H1 (cell line): ENCODE measurements around the gene FGF3. TPM values are rescaled to one million over a fixed set of nuclear protein-coding genes. Genes with fewer than 3 reads are reported as not detected.

Source experiments
- CTCF ChIA-PET: fragments of 300-600 bp; sonication (Branson Sonifier 250); formaldehyde crosslinking; loops from one replicate; lab custom pipeline; 2021; ENCODE audit not compliant: partially characterized antibody; lab: Charles Lee
- POLR2A ChIA-PET: fragments of 300-600 bp; sonication (Branson Sonifier 250); formaldehyde crosslinking; loops from one replicate; lab custom pipeline; 2021; ENCODE audit warnings: inconsistent platforms; ENCODE audit not compliant: partially characterized antibody; lab: Charles Lee
- DNase-seq, 2 experiments: peaks; one replicate each; pipeline versions ENCODE4 v3.0.0 to v3.0.0-alpha.2; 2010 to 2022; ENCODE audit warnings: low spot score in 2 of 2, low read depth in 1 of 2, mixed read lengths in 1 of 2
- FAIRE-seq: peaks from 2 replicates; lab custom pipeline; 2011; peaks lifted over from hg19 to GRCh38; lab: Jason Lieb, UNC
- H2AFZ ChIP-seq: 2 replicates; pipeline ENCODE4 v1.8.1; 2012; ENCODE audit warnings: low read length, inconsistent platforms
- H2AK5ac ChIP-seq: 2 replicates; pipeline ENCODE4 v1.6.1; 2013; ENCODE audit warnings: low read depth, low read length
- H2BK120ac ChIP-seq: replicated peaks from 2 replicates; pipeline ENCODE3; 2013; ENCODE audit warnings: low read depth, low read length, inconsistent platforms
- H2BK12ac ChIP-seq: 2 replicates; pipeline ENCODE4 v1.6.1; 2013; ENCODE audit warnings: low read depth, low read length
- H2BK15ac ChIP-seq: 2 replicates; pipeline ENCODE4 v1.6.1; 2013; ENCODE audit warnings: low read length
- H2BK20ac ChIP-seq: 2 replicates; pipeline ENCODE4 v1.6.1; 2013; ENCODE audit warnings: low read length
- H2BK5ac ChIP-seq: 2 replicates; pipeline ENCODE4 v1.6.1; 2013; ENCODE audit warnings: low read depth, low read length
- H3K14ac ChIP-seq: 2 replicates; pipeline ENCODE4 v1.6.1; 2013; ENCODE audit warnings: inconsistent platforms; ENCODE audit not compliant: insufficient read length
- H3K18ac ChIP-seq: 2 replicates; pipeline ENCODE4 v1.6.1; 2013; ENCODE audit warnings: low read length; ENCODE audit errors: extremely low read depth
- H3K23ac ChIP-seq: 2 replicates; pipeline ENCODE4 v1.6.1; 2013; ENCODE audit warnings: inconsistent platforms; ENCODE audit not compliant: insufficient read length
- H3K23me2 ChIP-seq: 2 replicates; pipeline ENCODE4 v1.6.1; 2013; ENCODE audit warnings: low read depth, low read length
- H3K27ac ChIP-seq: 2 replicates; pipeline ENCODE4 v1.6.1; 2011; ENCODE audit warnings: low read depth, low read length, inconsistent platforms
- H3K27me3 ChIP-seq, 4 experiments: replicated peaks in 1 of 4; 1 replicate in 1 of 4; 2 replicates in 3 of 4; pipeline versions ENCODE4 v1.6.1 to v1.8.1; 2011 to 2013; ENCODE audit warnings: low read length in 3 of 4, mild to moderate bottlenecking in 3 of 4, inconsistent platforms in 2 of 4, mixed read lengths in 2 of 4, moderate library complexity in 1 of 4; ENCODE audit not compliant: control insufficient read depth in 3 of 4, insufficient read depth in 3 of 4; ENCODE audit errors: extremely low read depth in 1 of 4
- H3K36me3 ChIP-seq, 4 experiments: 2 replicates each; pipeline versions ENCODE4 v1.6.1 to v1.8.1; 2011 to 2013; ENCODE audit warnings: mild to moderate bottlenecking in 4 of 4, low read length in 3 of 4, moderate library complexity in 2 of 4, control low read depth in 1 of 4, inconsistent platforms in 1 of 4; ENCODE audit not compliant: insufficient read depth in 4 of 4, control insufficient read depth in 2 of 4
- H3K4ac ChIP-seq: replicated peaks from 2 replicates; pipeline ENCODE3; 2013; ENCODE audit warnings: low read length, low read depth, mixed read lengths, inconsistent platforms; ENCODE audit not compliant: insufficient read length
- H3K4me1 ChIP-seq, 4 experiments: replicated peaks in 1 of 4; 1 replicate in 1 of 4; 2 replicates in 3 of 4; pipeline versions ENCODE4 v1.6.1 to v1.8.1; 2011 to 2013; ENCODE audit warnings: low read length in 3 of 4, inconsistent platforms in 2 of 4, mixed read lengths in 1 of 4; ENCODE audit not compliant: insufficient read depth in 4 of 4, control insufficient read depth in 3 of 4
- H3K4me2 ChIP-seq, 2 experiments: 2 replicates each; pipeline versions ENCODE4 v1.6.1 to v1.8.1; 2011 to 2013; ENCODE audit warnings: low read depth in 2 of 2, low read length in 2 of 2, control low read depth in 1 of 2, inconsistent platforms in 1 of 2, mild to moderate bottlenecking in 1 of 2; ENCODE audit not compliant: insufficient read depth in 1 of 2
- H3K4me3 ChIP-seq, 4 experiments: fragments of 200-600, 300-600 bp in 1 of 4; sonication (generic), shearing (Covaris generic), sonication (Bioruptor Twin) in 1 of 4; 2 replicates each; pipeline versions ENCODE4 v1.5.1 to v1.8.1; 2011 to 2016; ENCODE audit warnings: low read length in 4 of 4, low read depth in 3 of 4, control low read depth in 2 of 4, inconsistent platforms in 2 of 4, mild to moderate bottlenecking in 2 of 4, mixed read lengths in 1 of 4, moderate library complexity in 1 of 4; ENCODE audit not compliant: insufficient read depth in 2 of 4; ENCODE audit errors: extremely low read depth in 1 of 4
- H3K56ac ChIP-seq: replicated peaks from 2 replicates; pipeline ENCODE3; 2013; ENCODE audit warnings: low read depth, mild to moderate bottlenecking, mixed read lengths, low read length, inconsistent platforms; ENCODE audit not compliant: insufficient read length
- H3K79me1 ChIP-seq: 2 replicates; pipeline ENCODE4 v1.6.1; 2013; ENCODE audit warnings: low read depth, low read length, control low read depth
- H3K79me2 ChIP-seq, 2 experiments: 2 replicates each; pipeline versions ENCODE4 v1.6.1 to v1.8.1; 2012 to 2013; ENCODE audit warnings: low read length in 2 of 2, mild to moderate bottlenecking in 2 of 2, inconsistent platforms in 1 of 2; ENCODE audit not compliant: insufficient read depth in 2 of 2, control insufficient read depth in 1 of 2
- H3K9ac ChIP-seq, 4 experiments: replicated peaks in 1 of 4; 1 replicate in 1 of 4; 2 replicates in 3 of 4; pipeline versions ENCODE4 v1.6.1 to v1.8.1; 2011 to 2013; ENCODE audit warnings: low read depth in 3 of 4, low read length in 3 of 4, control low read depth in 2 of 4, mild to moderate bottlenecking in 2 of 4, moderate library complexity in 2 of 4, inconsistent platforms in 1 of 4; ENCODE audit errors: extremely low read depth in 1 of 4
- H3K9me3 ChIP-seq, 2 experiments: 2 replicates each; pipeline versions ENCODE4 v1.6.1 to v1.8.1; 2012 to 2013; ENCODE audit warnings: mild to moderate bottlenecking in 2 of 2, moderate library complexity in 2 of 2, control low read depth in 1 of 2, inconsistent platforms in 1 of 2, low read depth in 1 of 2, low read length in 1 of 2, mixed read lengths in 1 of 2; ENCODE audit not compliant: insufficient read depth in 2 of 2
- H4K20me1 ChIP-seq, 2 experiments: replicated peaks in 1 of 2; 2 replicates each; pipeline versions ENCODE3 to v1.8.1; 2011 to 2013; ENCODE audit warnings: inconsistent platforms in 2 of 2, low read length in 2 of 2, mild to moderate bottlenecking in 1 of 2; ENCODE audit not compliant: insufficient read depth in 2 of 2, control insufficient read depth in 1 of 2
- H4K5ac ChIP-seq: 2 replicates; pipeline ENCODE4 v1.6.1; 2013; ENCODE audit warnings: low read length, low read depth, mixed read lengths, inconsistent platforms; ENCODE audit not compliant: insufficient read length
- H4K8ac ChIP-seq: 2 replicates; pipeline ENCODE4 v1.8.0; 2013; ENCODE audit warnings: mild to moderate bottlenecking, moderate library complexity, low read length, inconsistent platforms; ENCODE audit not compliant: insufficient read depth; ENCODE audit errors: extremely low read depth
- H4K91ac ChIP-seq: replicated peaks from 2 replicates; pipeline ENCODE3; 2013; ENCODE audit warnings: low read length, mixed read lengths, inconsistent platforms; ENCODE audit not compliant: insufficient read length
- CTBP2 ChIP-seq: IDR thresholded peaks from 2 replicates; pipeline ENCODE4 v1.7.0; 2011; ENCODE audit warnings: borderline replicate concordance, mild to moderate bottlenecking, moderate library complexity, mixed read lengths, low read length; ENCODE audit not compliant: insufficient read depth, insufficient read length
- RXRA ChIP-seq: IDR thresholded peaks from 2 replicates; pipeline ENCODE4 v1.6.1; 2011; ENCODE audit warnings: low read depth, mild to moderate bottlenecking, low read length, moderate library complexity; ENCODE audit not compliant: insufficient read depth
- polyA plus RNA-seq, 7 experiments: library from polyadenylated mRNA; depleted of rRNA in 3 of 7; stranded (reverse) in 5 of 7; unstranded in 2 of 7; fragments of >200 nt in 5 of 7; fragments of 200-250 nt in 2 of 7; gene quantifications; 1 replicate in 5 of 7; 2 replicates in 1 of 7; 4 replicates in 1 of 7; pipeline versions ENCODE4 v1.2.1 to v1.2.3, GENCODE V29; 2011 to 2013; ENCODE audit warnings: missing spikeins in 2 of 7, mixed read lengths in 2 of 7
- total RNA-seq: library from RNA; stranded (reverse); fragmentation: NEBNext Ultra II Directional; extraction: Animal tissue kit (Norgen Biotek cat#: 25700); gene quantifications from 2 replicates; pipeline ENCODE4 v1.2.1, GENCODE V29; 2021

FGF3 gene
- total and polyA plus RNA-seq, 2 of the 8 experiments (the other 6 are each of a cell fraction or from before 2014, with no cell fraction given), result not detected

GRCh38 chr11:69848201-69848600 lies 29.0 kb upstream of the FGF3 start:
- no peak overlapping the region; the same call in 1 of the 2 replicates for H2BK15ac ChIP-seq
- H3K79me1 ChIP-seq, result no peaks in the 10 kb centered on the region
- no peak overlapping the region for H4K5ac ChIP-seq
- no peak for FAIRE-seq
- peaks cover 5% of the 10 kb centered on the region; the same call in 1 of the 2 replicates for H3K23me2 ChIP-seq
- H3K4me2 ChIP-seq, result no peak overlapping the region
- H3K27me3 ChIP-seq, result peaks cover 0 to 5% (median 0%) of the 10 kb centered on the region in 4 experiments; a peak in 3 of 7 replicates
- H3K56ac ChIP-seq, result no peak overlapping the region
- no peak overlapping the region for H3K23ac ChIP-seq
- TF ChIP-seq RXRA (no peak), CTBP2 (no peak)
- TF ChIP-seq, all 59 proteins: peak for 0
- Histone ChIP-seq H4K20me1 (no peaks in the 10 kb centered on the region), H3K27ac (no peak overlapping the region), H3K9me3 (peaks cover 0 to 3% of the 10 kb centered on the region in 2 experiments; a peak in 1 of 4 replicates), H3K36me3 (no peaks in the 10 kb centered on the region), H2BK120ac (no peak overlapping the region), H3K14ac (no peak overlapping the region), H3K18ac (no peak overlapping the region), H2AK5ac (no peak overlapping the region), H2BK20ac (no peak overlapping the region), H3K9ac (no peak overlapping the region), H2BK12ac (no peak overlapping the region), H3K4me3 (no peak overlapping the region), H3K4ac (no peak overlapping the region), H2AFZ (no peak overlapping the region), H2BK5ac (no peak overlapping the region), H3K79me2 (no peaks in the 10 kb centered on the region), H3K4me1 (peaks cover 0 to 3% (median 1%) of the 10 kb centered on the region in 4 experiments; a peak in 1 of 7 replicates), H4K8ac (no peak overlapping the region), H4K91ac (no peak overlapping the region)
- no peak for DNase-seq
- ChIA-PET POLR2A (no interaction called here), CTCF (interaction anchor here (0.7 to 1.2 kb wide), 2 partner anchors 8 to 286 kb away, joined by 3 to 4 read pairs; no protein-coding TSS in a partner anchor)
